ENCODE measurements around the gene PPFIA2. TPM values are rescaled to one million over a fixed set of nuclear protein-coding genes. Genes with fewer than 3 reads are reported as not detected.

PPFIA2 gene
- total RNA-seq, 1 donor: 4.9 TPM

DNA sequence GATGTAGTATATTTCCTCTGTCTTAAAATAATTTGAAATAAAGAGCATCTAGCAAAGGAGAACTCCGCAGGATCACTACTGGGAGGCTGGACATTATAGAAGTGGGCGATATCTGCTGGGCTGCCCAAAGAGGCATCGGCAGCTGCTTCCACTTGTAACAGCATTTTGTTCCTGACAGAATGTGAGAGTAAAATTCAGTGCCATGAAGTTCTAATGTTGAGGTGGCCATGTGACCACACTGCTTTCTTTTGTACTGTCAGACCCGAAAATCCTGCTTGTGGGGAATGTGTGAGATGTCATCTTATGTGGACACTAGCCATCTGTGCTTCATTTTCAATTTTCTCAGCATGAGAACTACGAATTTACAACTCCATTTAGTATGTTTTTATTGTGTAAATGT is 529.4 kb downstream of the PPFIA2 start:
- no peak for DNase-seq (ENCODE audit: low read depth)
- no peak overlapping the region for H3K4me3 ChIP-seq (ENCODE audit: low read depth, low read length)
- TF ChIP-seq, protein P1, sequence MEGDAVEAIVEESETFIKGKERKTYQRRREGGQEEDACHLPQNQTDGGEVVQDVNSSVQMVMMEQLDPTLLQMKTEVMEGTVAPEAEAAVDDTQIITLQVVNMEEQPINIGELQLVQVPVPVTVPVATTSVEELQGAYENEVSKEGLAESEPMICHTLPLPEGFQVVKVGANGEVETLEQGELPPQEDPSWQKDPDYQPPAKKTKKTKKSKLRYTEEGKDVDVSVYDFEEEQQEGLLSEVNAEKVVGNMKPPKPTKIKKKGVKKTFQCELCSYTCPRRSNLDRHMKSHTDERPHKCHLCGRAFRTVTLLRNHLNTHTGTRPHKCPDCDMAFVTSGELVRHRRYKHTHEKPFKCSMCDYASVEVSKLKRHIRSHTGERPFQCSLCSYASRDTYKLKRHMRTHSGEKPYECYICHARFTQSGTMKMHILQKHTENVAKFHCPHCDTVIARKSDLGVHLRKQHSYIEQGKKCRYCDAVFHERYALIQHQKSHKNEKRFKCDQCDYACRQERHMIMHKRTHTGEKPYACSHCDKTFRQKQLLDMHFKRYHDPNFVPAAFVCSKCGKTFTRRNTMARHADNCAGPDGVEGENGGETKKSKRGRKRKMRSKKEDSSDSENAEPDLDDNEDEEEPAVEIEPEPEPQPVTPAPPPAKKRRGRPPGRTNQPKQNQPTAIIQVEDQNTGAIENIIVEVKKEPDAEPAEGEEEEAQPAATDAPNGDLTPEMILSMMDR (IDR thresholded peaks at IDR 0.05; ENCODE audit: insufficient read depth, low read length): no peak

DNA sequence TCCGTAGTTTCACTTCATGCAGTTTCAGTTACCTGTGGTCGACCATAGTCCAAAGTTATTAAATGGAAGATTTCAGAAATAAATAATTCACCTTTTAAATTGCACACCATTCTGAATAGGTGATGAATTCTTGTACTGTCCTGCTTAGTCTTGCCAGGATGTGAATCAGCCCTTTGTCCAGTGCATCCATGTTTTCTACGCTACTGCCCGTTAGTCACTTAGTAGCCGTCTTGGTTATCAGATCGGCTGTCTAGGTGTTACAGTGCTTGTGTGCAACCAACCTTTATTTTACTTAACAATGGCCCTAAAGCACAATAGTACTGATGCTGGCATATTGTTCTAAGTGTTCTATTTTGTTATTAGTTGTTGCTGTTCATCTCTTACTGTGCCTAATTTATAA is 534.5 kb downstream of the PPFIA2 start:
- DNase-seq (ENCODE audit: low read depth): no peak
- no peak overlapping the region for H3K4me3 ChIP-seq (ENCODE audit: low read depth, low read length)
- TF ChIP-seq, protein P1 (IDR thresholded peaks at IDR 0.05; ENCODE audit: insufficient read depth, low read length): no peak

DNA sequence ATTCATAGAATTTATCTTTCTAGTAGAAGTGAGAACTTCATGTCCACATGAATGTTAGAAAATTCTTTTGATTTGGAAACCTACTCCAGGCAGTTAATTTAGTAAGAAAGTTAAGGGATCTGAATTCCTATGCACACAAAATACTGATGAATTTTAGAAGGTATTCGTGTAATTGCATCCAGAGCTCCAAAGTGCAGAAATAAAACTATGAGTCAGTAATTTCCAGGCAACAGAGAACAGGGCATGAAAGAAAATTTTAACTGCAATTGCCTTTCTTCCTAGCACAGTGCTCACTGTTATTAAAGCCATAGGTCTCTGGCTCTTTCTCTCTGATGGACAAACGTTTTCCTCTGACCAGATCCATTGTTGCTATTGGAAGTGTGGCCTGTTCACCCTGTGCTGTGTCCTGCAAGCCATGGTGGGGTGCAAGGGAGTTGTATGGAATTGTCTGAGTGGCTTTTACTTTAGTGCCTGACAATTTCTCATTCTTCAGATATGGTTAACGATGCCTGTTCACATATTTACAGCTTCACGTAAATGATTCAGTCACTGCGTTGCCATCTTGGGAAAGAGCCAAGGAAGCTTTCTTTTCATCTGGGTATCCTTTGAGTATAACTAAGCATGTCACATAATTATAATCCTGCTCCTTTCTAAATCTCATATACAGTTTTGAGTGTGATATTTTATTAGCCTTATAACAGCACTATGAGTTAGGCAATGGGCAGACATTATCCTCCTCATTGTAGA is 536.1 kb downstream of the PPFIA2 start:
- DNase-seq (ENCODE audit: low read depth): no peak
- H3K4me3 ChIP-seq (ENCODE audit: low read depth, low read length): no peak overlapping the region
- TF ChIP-seq, protein P1 (IDR thresholded peaks at IDR 0.05; ENCODE audit: insufficient read depth, low read length): no peak

DNA sequence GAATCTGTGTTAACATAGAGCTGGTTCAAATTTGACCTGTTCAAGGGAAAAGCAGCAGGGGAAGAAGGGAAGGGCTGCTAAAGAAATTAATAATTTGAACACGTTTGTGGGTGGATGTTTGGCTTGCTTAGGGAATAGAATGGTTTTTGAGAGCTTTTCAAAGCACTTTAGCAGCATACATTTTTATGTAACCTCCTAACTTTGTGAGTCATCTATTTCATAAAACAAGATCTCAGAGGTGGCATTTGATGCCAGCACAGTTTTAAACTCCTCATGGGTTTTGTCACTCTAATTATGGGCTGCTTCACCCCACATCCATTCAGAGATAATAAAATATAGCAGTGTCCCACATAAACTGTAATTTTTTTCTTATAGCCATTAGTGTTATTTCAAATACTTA is 537.5 kb downstream of the PPFIA2 start:
- TF ChIP-seq, protein P1 (IDR thresholded peaks at IDR 0.05; ENCODE audit: insufficient read depth, low read length): no peak
- DNase-seq (ENCODE audit: low read depth): peak; percentile 7
- H3K4me3 ChIP-seq (ENCODE audit: low read depth, low read length): no peak overlapping the region

DNA sequence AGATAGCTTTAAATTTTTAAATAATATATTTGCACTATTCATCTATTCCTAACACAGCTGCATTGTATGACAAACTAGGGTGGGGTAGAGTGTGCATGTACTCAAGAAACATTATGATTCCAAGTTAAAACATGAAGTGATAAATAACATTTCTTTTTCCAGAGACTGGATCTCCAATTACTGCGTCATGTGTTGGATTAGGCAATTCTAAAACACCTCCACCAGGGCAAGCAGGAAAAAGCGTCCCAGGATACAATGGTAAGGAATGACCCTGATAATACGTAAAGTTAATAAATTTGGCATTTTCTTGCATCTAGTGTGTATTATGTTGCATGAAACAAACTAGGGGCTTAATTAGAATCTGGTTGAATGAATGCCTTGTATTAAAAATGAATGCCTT is 542.4 kb downstream of the PPFIA2 start:
- TF ChIP-seq, protein P1 (IDR thresholded peaks at IDR 0.05; ENCODE audit: insufficient read depth, low read length): no peak
- DNase-seq (ENCODE audit: low read depth): no peak
- H3K4me3 ChIP-seq (ENCODE audit: low read depth, low read length): no peak overlapping the region

DNA sequence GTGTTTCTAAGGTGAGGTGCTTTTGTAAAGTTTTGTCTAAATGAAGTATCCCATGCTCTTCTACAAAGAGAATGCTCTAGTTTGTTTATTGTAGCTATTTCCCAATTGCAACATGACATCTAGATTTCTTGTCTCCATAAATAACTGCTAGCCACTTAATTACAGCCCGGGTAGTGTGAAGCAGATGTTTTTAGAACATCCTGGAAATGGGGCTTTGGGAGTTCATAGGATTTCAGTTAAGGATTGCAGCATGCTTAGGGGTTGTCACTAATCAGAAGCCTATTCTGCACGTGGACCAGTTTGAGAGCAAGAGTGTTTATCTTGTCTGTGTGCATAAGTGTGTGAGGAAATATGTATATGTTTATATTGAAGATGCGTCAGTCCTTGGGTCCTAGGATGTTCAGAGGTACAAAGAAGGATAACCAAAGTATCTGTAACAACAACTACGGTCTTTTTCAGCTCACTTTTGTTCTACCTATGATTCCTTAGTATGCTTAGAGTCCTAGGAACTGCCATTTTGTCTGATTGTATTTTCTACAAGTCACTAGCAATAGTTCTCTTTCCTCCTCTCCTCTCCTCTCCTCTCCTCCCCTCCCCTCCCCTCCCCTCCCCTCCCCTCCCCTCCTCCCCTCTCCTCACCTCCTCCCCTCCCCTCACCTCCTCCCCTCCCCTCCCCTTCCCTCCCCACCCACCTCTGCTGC is 546.0 kb downstream of the PPFIA2 start:
- H3K4me3 ChIP-seq (ENCODE audit: low read depth, low read length): no peak overlapping the region
- DNase-seq (ENCODE audit: low read depth): no peak
- TF ChIP-seq, protein P1 (IDR thresholded peaks at IDR 0.05; ENCODE audit: insufficient read depth, low read length): no peak

All from fibroblast of the aortic adventitia (primary cell).